Right lobe of liver (tissue), 4 donors: Measurements from ENCODE around the gene TNFRSF1B.

ENCODE experiments used
- POLR2A ChIP-seq: fragments of 450-650 bp; IDR thresholded peaks from one replicate; pipeline ENCODE4 v1.6.1; 2017; ENCODE audit warnings: antibody characterized with exemption, mild to moderate bottlenecking
- TF ChIP-seq, protein P1 (sequence below), 4 donors: fragments of 200-600 bp in 3 of 4; fragments of 450-650 bp in 1 of 4; IDR thresholded peaks; one replicate each; pipeline versions ENCODE4 v1.5.1 to v1.8.0; 2016 to 2022; ENCODE audit warnings: antibody characterized with exemption in 4 of 4, mild to moderate bottlenecking in 2 of 4
- donor health status: DM: no; HTN: no; CAD: no.
- donor health status: DM: no; HTN: no; CAD: no.
- donor health status: DM: no; HTN: yes; CAD: no.

DNA sequence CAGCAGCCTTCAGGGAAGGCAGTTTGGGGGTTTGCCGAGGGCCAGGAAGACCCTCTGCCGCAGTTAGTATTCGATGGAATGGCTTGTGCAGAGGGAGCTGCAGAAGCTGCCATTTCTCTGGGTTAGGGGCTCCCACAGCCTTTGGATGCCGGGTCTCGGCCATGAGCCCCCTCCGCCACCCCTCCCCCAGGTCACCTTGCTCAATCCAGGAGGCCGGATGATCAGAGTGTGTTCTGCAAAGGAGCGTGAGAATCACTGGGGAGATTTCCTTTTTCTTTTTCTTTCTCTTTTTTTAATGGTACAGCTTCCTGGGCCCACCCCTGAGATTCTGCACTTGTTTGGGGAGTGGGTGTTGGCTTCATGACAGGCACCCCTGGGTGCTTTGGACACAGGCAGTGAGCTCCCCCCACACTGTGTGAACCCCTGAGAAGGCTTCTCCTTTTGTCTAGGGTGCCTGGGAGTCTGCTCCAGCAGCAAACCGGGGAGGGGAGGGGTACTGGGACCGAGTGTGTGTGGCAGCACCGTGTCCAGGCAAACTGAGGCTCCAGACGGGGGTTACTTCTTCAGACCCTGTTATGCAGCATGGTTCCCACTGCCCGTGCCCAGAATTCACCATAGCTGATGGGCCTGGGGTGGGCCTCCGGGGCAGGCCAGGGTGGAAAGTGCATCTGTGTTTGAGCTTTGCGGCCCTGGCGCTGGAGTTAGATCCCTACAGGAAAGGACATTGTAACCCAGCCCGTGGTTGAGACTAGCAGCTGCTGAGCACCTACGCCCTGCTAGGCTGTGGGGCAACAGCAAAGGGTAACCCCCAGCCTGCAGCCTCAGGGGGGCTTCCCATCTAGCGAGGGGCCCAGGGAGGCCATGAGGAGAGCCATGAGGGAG lies 18.5 kb downstream of the TNFRSF1B start:
- TF ChIP-seq POLR2A: no peak
- TF ChIP-seq, protein P1, sequence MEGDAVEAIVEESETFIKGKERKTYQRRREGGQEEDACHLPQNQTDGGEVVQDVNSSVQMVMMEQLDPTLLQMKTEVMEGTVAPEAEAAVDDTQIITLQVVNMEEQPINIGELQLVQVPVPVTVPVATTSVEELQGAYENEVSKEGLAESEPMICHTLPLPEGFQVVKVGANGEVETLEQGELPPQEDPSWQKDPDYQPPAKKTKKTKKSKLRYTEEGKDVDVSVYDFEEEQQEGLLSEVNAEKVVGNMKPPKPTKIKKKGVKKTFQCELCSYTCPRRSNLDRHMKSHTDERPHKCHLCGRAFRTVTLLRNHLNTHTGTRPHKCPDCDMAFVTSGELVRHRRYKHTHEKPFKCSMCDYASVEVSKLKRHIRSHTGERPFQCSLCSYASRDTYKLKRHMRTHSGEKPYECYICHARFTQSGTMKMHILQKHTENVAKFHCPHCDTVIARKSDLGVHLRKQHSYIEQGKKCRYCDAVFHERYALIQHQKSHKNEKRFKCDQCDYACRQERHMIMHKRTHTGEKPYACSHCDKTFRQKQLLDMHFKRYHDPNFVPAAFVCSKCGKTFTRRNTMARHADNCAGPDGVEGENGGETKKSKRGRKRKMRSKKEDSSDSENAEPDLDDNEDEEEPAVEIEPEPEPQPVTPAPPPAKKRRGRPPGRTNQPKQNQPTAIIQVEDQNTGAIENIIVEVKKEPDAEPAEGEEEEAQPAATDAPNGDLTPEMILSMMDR (IDR thresholded peaks at IDR 0.05): no peak
